ENCODE data around the gene DLGAP4. TPM values are rescaled to one million over a fixed set of nuclear protein-coding genes. Genes with fewer than 3 reads are reported as not detected.

Gene DLGAP4
- total and polyA plus RNA-seq, 9 of the 15 experiments (the other 6 are each of a cell fraction or from before 2014, with no cell fraction given), result 0.31 to 34.1 (median 4.5) TPM

DNA sequence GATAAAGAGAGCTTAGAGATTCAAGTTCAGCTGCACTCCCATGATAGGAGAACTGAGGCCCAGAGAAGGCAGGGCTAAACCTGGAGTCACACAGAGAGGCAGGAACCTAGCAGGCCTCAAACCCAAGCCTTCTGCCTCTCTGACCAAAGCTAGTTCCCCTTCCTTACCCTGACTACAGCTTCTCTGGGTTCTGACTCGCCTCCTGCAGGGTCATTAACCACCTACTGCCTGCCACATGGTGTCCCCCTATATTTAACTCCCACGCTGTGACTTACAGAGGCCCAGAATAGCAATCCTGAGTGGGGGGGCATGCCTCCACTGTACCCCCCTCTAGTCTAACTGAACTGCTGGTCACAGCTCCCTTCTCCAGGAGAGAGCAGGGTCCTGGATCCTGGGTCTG, 84.1 kb downstream of the DLGAP4 start:
- ATAC-seq (no peak), DNase-seq (ENCODE audit: extremely low read depth in 1 of 4, low spot score in 3 of 4) (no peak), FAIRE-seq (no peak)
- no peak overlapping the region for H3K4me2 ChIP-seq (ENCODE audit: insufficient read depth, low read length)
- H2AFZ ChIP-seq (ENCODE audit: low read depth, low read length), result no peak overlapping the region
- no peak overlapping the region for H3K4me3 ChIP-seq
- no peaks in the 10 kb centered on the region for H3K79me2 ChIP-seq (ENCODE audit: control insufficient read depth, insufficient read depth, low read length)
- ChIA-PET CTCF (ENCODE audit: low intra/inter-chr PET ratio) (no interaction called here), POLR2A (interaction anchor here (0.7 to 0.9 kb wide), 2 partner anchors 35 to 142 kb away, joined by 3 to 4 read pairs; no protein-coding TSS in a partner anchor)
- no peaks in the 10 kb centered on the region for H3K36me3 ChIP-seq (ENCODE audit: control insufficient read depth, insufficient read depth, low read length)
- peaks cover 0 to 3% of the 10 kb centered on the region in 2 experiments; a peak in 2 of 5 replicates for H3K4me1 ChIP-seq (replicated peaks in 1 of 2; ENCODE audit: control insufficient read depth in 2 of 2, insufficient read depth in 2 of 2, low read length in 2 of 2)
- H4K20me1 ChIP-seq (replicated peaks; ENCODE audit: control insufficient read depth, insufficient read depth, low read length), result peaks cover 5% of the 10 kb centered on the region; the same call in 1 of the 2 replicates
- no TSS peak for BruUV-seq (replicated peaks)
- H3K9me1 ChIP-seq (ENCODE audit: control insufficient read depth, insufficient read depth, low read length), result no peaks in the 10 kb centered on the region
- in situ Hi-C loops (cut with MboI), result no loop called here
- peaks cover 2 to 44% of the 10 kb centered on the region in 2 experiments; a peak in 3 of 5 replicates for H3K27me3 ChIP-seq (ENCODE audit: control insufficient read depth in 2 of 2, insufficient read depth in 2 of 2, low read length in 2 of 2)
- H3K27ac ChIP-seq (ENCODE audit: extremely low read depth, low read depth, low read length), result no peak overlapping the region
- H3K9me3 ChIP-seq (replicated peaks; ENCODE audit: control insufficient read depth, insufficient read depth, low read depth, low read length), result no peaks in the 10 kb centered on the region
- WGBS (ENCODE audit: insufficient coverage, low coverage, missing lambda C conversion rate), result 0% methylated on average over 2 of the region's 2 CpGs
- H3K9ac ChIP-seq (ENCODE audit: insufficient read depth in 1 of 2, low read depth in 2 of 2, low read length in 2 of 2), result no peak overlapping the region
- intact Hi-C loops (cut with micrococcal nuclease), result no loop called here
- TF ChIP-seq, protein P1, sequence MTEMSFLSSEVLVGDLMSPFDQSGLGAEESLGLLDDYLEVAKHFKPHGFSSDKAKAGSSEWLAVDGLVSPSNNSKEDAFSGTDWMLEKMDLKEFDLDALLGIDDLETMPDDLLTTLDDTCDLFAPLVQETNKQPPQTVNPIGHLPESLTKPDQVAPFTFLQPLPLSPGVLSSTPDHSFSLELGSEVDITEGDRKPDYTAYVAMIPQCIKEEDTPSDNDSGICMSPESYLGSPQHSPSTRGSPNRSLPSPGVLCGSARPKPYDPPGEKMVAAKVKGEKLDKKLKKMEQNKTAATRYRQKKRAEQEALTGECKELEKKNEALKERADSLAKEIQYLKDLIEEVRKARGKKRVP (CRISPR knock-in tag; IDR thresholded peaks at IDR 0.05), result no peak
- no peak for TF ChIP-seq RFX1 (IDR thresholded peaks at IDR 0.05)
- no peak for TF ChIP-seq CAMTA2 (CRISPR knock-in tag; conservative IDR thresholded peaks at IDR 0.05)
- TF ChIP-seq ZKSCAN1 (IDR thresholded peaks at IDR 0.05; ENCODE audit: low read depth, low read length), result no peak
- TF ChIP-seq, protein P2, sequence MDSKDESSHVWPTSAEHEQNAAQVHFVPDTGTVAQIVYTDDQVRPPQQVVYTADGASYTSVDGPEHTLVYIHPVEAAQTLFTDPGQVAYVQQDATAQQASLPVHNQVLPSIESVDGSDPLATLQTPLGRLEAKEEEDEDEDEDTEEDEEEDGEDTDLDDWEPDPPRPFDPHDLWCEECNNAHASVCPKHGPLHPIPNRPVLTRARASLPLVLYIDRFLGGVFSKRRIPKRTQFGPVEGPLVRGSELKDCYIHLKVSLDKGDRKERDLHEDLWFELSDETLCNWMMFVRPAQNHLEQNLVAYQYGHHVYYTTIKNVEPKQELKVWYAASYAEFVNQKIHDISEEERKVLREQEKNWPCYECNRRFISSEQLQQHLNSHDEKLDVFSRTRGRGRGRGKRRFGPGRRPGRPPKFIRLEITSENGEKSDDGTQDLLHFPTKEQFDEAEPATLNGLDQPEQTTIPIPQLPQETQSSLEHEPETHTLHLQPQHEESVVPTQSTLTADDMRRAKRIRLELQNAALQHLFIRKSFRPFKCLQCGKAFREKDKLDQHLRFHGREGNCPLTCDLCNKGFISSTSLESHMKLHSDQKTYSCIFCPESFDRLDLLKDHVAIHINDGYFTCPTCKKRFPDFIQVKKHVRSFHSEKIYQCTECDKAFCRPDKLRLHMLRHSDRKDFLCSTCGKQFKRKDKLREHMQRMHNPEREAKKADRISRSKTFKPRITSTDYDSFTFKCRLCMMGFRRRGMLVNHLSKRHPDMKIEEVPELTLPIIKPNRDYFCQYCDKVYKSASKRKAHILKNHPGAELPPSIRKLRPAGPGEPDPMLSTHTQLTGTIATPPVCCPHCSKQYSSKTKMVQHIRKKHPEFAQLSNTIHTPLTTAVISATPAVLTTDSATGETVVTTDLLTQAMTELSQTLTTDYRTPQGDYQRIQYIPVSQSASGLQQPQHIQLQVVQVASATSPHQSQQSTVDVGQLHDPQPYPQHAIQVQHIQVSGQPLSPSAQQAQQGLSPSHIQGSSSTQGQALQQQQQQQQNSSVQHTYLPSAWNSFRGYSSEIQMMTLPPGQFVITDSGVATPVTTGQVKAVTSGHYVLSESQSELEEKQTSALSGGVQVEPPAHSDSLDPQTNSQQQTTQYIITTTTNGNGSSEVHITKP (IDR thresholded peaks at IDR 0.05; ENCODE audit: partially characterized antibody), result no peak
- no peak for TF ChIP-seq OTX1 (CRISPR knock-in tag; IDR thresholded peaks at IDR 0.05)
- no peak for TF ChIP-seq SRSF1 (IDR thresholded peaks at IDR 0.05; ENCODE audit: low read depth, low read length)
- TF ChIP-seq FOXJ2 (tag; IDR thresholded peaks at IDR 0.05), result no peak
- no peak for TF ChIP-seq MCM2 (IDR thresholded peaks at IDR 0.05; ENCODE audit: low read depth)
- TF ChIP-seq BACH1 (tag; IDR thresholded peaks at IDR 0.05), result no peak
- no peak for TF ChIP-seq MEF2D (tag; conservative IDR thresholded peaks at IDR 0.05; ENCODE audit: low read depth)
- TF ChIP-seq, protein P3, sequence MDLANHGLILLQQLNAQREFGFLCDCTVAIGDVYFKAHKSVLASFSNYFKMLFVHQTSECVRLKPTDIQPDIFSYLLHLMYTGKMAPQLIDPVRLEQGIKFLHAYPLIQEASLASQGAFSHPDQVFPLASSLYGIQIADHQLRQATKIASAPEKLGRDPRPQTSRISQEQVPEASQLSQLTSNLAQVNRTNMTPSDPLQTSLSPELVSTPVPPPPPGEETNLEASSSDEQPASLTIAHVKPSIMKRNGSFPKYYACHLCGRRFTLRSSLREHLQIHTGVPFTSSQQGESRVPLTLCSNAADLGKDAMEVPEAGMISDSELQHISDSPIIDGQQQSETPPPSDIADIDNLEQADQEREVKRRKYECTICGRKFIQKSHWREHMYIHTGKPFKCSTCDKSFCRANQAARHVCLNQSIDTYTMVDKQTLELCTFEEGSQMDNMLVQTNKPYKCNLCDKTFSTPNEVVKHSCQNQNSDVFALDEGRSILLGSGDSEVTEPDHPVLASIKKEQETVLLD (IDR thresholded peaks at IDR 0.05), result no peak
- TF ChIP-seq, protein P4, sequence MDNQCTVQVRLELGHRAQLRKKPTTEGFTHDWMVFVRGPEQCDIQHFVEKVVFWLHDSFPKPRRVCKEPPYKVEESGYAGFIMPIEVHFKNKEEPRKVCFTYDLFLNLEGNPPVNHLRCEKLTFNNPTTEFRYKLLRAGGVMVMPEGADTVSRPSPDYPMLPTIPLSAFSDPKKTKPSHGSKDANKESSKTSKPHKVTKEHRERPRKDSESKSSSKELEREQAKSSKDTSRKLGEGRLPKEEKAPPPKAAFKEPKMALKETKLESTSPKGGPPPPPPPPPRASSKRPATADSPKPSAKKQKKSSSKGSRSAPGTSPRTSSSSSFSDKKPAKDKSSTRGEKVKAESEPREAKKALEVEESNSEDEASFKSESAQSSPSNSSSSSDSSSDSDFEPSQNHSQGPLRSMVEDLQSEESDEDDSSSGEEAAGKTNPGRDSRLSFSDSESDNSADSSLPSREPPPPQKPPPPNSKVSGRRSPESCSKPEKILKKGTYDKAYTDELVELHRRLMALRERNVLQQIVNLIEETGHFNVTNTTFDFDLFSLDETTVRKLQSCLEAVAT (IDR thresholded peaks at IDR 0.05), result no peak

Measured in K562 (cell line).